Testis (tissue), 2 donors: ENCODE data around the gene LARP1.

ENCODE experiments used
- POLR2A ChIP-seq: fragments of 450-650 bp; IDR thresholded peaks from one replicate; pipeline ENCODE4 v1.6.1; 2017; ENCODE audit warnings: antibody characterized with exemption, mild to moderate bottlenecking, moderate library complexity
- TF ChIP-seq, protein P1 (sequence below), 3 experiments: fragments of 450-650 bp in 2 of 3; fragments of 200-600 bp in 1 of 3; sonication (generic) in 1 of 3; IDR thresholded peaks; one replicate each; pipeline ENCODE4 v1.5.1; 2016 to 2019; ENCODE audit warnings: antibody characterized with exemption in 3 of 3, mild to moderate bottlenecking in 2 of 3, moderate library complexity in 1 of 3

GRCh38 chr5:154707641-154708040 is 47.5 kb upstream of the LARP1 start:
- no peak for TF ChIP-seq POLR2A
- TF ChIP-seq, protein P1, sequence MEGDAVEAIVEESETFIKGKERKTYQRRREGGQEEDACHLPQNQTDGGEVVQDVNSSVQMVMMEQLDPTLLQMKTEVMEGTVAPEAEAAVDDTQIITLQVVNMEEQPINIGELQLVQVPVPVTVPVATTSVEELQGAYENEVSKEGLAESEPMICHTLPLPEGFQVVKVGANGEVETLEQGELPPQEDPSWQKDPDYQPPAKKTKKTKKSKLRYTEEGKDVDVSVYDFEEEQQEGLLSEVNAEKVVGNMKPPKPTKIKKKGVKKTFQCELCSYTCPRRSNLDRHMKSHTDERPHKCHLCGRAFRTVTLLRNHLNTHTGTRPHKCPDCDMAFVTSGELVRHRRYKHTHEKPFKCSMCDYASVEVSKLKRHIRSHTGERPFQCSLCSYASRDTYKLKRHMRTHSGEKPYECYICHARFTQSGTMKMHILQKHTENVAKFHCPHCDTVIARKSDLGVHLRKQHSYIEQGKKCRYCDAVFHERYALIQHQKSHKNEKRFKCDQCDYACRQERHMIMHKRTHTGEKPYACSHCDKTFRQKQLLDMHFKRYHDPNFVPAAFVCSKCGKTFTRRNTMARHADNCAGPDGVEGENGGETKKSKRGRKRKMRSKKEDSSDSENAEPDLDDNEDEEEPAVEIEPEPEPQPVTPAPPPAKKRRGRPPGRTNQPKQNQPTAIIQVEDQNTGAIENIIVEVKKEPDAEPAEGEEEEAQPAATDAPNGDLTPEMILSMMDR (IDR thresholded peaks at IDR 0.05): no peak
